Measurements from ENCODE around the gene MLH3.

GRCh38 chr14:75054421-75054820, 3.2 kb upstream of the MLH3 start:
- TF ChIP-seq CTCF (IDR thresholded peaks at IDR 0.05; ENCODE audit: low read depth, low read length) (no peak), MAX (IDR thresholded peaks at IDR 0.05; ENCODE audit: low read depth, low read length) (no peak), MYC (IDR thresholded peaks at IDR 0.05; ENCODE audit: low read depth, low read length) (no peak)

Data from NB4 (cell line).